Sigmoid colon (tissue), 4 donors: ENCODE data around the gene PARVB.

Experiments used
- CTCF ChIP-seq, 4 experiments: fragments of 450-650 bp in 3 of 4; fragments of 200-600 bp in 1 of 4; IDR thresholded peaks; one replicate each; pipeline ENCODE4 v1.5.1; 2016 to 2019; ENCODE audit warnings: antibody characterized with exemption in 4 of 4, mild to moderate bottlenecking in 3 of 4, moderate library complexity in 2 of 4
- EP300 ChIP-seq, 4 donors: sonication (generic); formaldehyde crosslinking; IDR thresholded peaks; one replicate each; pipeline ENCODE4 v1.6.1; 2017; ENCODE audit warnings: antibody characterized with exemption in 4 of 4
- POLR2A ChIP-seq, 2 donors: fragments of 450-650 bp; IDR thresholded peaks; one replicate each; pipeline ENCODE4 v1.6.1; 2016; ENCODE audit warnings: antibody characterized with exemption in 2 of 2, mild to moderate bottlenecking in 2 of 2, moderate library complexity in 2 of 2
- POLR2AphosphoS5 ChIP-seq, 4 donors: sonication (generic); formaldehyde crosslinking; IDR thresholded peaks; one replicate each; pipeline ENCODE4 v1.6.1; 2017; ENCODE audit warnings: antibody characterized with exemption in 4 of 4

- TF ChIP-seq CTCF (IDR thresholded peaks at IDR 0.05) (no peak), POLR2A (IDR thresholded peaks at IDR 0.05) (no peak), EP300 (IDR thresholded peaks at IDR 0.05) (no peak), POLR2AphosphoS5 (IDR thresholded peaks at IDR 0.05) (no peak)
These were observed 4.3 kb upstream of the PARVB start for GRCh38 chr22:44019846-44020245.
